GM18502 (cell line): ENCODE measurements around the gene TADA2A.

Source experiments
- ATAC-seq: cut with Tn5 transposase; IDR thresholded peaks from one replicate; pipeline ENCODE4 v1.9.1; 2021; ENCODE audit warnings: mild to moderate bottlenecking; ENCODE audit not compliant: unreplicated experiment, poor library complexity

TADA2A gene, protein sequence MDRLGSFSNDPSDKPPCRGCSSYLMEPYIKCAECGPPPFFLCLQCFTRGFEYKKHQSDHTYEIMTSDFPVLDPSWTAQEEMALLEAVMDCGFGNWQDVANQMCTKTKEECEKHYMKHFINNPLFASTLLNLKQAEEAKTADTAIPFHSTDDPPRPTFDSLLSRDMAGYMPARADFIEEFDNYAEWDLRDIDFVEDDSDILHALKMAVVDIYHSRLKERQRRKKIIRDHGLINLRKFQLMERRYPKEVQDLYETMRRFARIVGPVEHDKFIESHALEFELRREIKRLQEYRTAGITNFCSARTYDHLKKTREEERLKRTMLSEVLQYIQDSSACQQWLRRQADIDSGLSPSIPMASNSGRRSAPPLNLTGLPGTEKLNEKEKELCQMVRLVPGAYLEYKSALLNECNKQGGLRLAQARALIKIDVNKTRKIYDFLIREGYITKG

GRCh38 chr17:37406635-37407461 lies at the start of gene TADA2A, which contains the start of gene ACACA:
Gene TADA2A (plus strand): TSS chr17:37406886. CDS start chr17:37411366, 4,480 bp downstream.
Gene ACACA (minus strand): TSS chr17:37406836. CDS start chr17:37406299, 537 bp downstream.
- peak; percentile 79 for ATAC-seq

DNA sequence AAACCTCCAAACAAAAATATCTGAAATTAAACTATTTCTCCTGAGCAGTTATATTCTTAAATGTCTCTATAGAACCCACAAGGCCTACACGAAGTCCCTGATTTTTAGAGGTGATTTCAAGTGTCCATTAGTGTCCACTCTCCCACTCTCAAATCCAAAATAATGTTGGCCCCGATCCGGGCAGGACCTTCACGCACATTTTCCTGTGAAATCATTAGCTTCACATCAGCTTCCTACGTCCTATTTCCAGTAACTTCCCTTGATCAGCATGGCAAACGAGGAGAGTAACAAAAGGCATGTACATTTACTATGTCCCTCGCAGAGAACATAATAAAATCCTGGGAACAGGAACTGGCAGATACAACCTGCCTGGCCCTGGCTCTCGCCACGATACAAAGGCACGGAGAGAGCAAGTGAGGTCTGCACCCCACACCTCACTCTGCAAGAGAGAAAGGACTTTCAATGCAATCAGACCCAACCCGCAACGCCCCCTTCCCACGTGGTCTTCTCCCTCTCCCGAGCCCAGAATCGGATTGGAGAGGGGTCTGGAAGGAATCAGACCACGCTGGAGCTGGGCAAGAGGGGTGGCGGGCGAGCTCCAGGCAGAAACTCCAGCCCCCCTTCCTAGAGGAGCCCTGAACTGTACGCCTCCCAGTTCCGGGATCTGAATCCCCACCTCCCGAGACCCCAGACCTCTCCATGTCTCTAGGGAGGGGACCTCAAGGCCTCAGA lies 48.4 kb upstream of the TADA2A start:
- ATAC-seq = peak; percentile 11

GRCh38 chr17:37358830-37359681 lies 47.6 kb upstream of the TADA2A start:
- ATAC-seq = peak; percentile 92

DNA sequence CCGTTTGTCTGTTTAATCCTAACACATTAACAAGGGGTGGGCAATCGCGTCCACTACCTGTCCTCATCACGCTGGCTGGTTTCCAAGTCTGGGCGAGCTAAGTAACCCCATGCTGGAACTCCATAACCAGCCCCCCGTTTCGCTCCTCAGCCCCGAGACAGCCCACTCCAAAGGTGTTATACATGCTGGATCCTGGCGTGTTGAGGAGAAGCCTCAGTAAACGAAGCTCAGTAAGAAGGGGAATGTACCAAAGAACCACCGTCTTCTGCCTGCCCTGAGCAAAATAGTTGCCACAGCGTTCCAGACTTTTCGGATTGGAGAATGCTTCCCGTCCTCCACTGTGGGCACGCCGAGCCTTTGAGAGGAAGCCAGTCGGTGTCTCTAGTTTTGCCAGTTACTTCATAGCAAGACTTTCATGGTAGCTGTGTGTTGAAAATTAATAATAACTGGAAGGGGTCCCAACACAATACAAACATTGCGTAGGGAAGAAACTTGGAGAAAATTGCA lies 47.0 kb upstream of the TADA2A start:
- ATAC-seq = no peak

DNA sequence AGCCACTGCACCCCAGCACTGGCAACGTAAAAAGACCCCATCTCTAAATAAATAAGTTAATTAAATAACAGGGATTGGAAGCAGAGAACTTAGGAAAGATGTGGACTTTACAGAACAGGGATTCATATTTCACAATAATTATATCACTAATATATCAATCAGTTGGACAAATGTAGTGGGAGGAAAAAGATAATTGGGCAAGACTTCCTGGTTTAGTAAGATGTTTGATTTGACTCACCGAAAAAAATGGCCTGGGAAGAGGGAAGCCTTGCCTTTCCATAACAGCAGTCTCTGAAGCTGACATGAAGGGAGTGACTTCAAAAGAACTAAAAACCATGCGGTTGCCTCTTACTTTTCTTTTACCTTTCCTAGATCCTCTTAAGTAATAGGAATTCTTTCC lies 46.1 kb upstream of the TADA2A start:
- ATAC-seq = no peak

DNA sequence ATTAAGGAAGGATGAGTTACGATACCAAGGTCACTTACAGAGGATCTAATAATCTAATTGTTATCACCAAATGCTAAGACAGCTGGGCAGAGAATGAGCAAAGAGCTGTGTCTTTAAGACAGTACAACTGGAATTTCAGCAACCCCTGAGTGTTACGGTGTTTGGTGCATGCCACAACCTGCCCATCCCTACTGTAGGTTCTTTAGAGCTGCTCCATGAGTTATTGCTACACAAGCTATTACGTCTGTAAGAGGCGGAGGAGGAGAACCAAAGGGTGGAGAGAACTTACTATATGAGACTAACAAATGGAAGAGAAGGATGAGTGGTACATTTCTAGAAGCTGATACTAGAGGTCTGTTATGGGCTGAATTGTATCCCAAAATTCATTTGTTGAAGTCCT lies 45.1 kb upstream of the TADA2A start:
- ATAC-seq = no peak

GRCh38 chr17:37365589-37365988 lies 41.1 kb upstream of the TADA2A start:
- ATAC-seq = no peak

GRCh38 chr17:37368577-37368976 lies 38.1 kb upstream of the TADA2A start:
- ATAC-seq = no peak

DNA sequence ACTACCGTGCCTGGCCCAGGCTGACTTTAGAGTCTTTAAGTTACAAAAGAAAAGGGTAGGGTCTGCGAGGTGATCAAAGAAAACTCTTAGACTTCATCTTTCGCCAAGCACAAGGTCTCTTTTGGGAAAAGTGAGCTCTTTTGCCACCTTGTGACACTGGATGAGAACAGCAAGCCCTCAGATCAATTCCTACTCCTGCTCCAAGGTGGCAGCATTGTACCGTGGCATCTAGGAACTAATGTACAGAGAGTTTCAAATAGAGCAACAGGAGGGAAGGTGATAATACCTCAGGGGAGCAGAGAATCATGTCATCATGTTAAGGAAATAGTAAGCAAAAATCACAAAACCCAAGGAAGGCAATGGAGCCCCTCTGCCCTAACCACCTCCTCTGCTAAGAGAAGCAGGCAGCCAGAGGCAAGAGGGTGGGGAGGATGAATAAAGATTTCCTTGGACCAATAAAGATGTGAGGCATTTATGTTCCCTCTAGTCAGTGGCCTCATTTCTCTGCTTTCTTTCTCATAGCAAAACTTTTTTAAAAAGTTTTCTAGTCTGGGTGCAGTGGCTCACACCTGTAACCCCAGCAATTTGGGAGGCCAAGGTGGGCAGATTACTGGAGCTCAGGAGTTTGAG lies 33.0 kb upstream of the TADA2A start:
- ATAC-seq = no peak

DNA sequence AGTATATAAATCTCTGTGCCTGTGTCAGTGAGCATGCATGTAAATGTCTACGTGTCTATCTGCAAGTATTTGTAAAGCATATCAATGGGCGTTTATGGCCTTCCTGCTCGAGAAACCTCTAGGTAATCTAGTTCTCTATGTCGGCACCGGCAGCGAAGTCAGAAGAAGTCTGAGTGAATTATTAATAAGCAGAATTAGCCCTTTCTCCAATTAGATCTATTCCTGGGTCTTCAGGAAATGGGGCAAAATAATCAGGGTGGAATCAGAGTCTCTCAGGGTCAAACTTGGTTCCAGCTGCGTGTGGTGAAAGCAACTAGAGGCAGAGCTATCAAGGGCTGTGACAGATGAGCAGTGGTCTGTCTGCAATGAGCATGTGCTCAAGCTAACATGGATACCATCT lies 31.0 kb upstream of the TADA2A start, which contains the start of gene C17orf78:
Gene C17orf78 (plus strand): TSS at position 280 of the 400 bp plus-strand sequence. CDS start 108 bp downstream, at position 388.
- ATAC-seq = no peak

- no peak for ATAC-seq
These were observed 24.6 kb upstream of the TADA2A start for GRCh38 chr17:37382056-37382455.

- no peak for ATAC-seq
These were observed 22.0 kb upstream of the TADA2A start for GRCh38 chr17:37384560-37385149.

GRCh38 chr17:37385474-37385990 lies 21.2 kb upstream of the TADA2A start:
- no peak for ATAC-seq

GRCh38 chr17:37386462-37386861 lies 20.2 kb upstream of the TADA2A start:
- ATAC-seq = no peak

GRCh38 chr17:37388266-37388665 lies 18.4 kb upstream of the TADA2A start:
- ATAC-seq = no peak

- ATAC-seq = no peak
These were observed 17.5 kb upstream of the TADA2A start for GRCh38 chr17:37389160-37389559.

GRCh38 chr17:37391146-37391545 lies 15.5 kb upstream of the TADA2A start:
- ATAC-seq = no peak

DNA sequence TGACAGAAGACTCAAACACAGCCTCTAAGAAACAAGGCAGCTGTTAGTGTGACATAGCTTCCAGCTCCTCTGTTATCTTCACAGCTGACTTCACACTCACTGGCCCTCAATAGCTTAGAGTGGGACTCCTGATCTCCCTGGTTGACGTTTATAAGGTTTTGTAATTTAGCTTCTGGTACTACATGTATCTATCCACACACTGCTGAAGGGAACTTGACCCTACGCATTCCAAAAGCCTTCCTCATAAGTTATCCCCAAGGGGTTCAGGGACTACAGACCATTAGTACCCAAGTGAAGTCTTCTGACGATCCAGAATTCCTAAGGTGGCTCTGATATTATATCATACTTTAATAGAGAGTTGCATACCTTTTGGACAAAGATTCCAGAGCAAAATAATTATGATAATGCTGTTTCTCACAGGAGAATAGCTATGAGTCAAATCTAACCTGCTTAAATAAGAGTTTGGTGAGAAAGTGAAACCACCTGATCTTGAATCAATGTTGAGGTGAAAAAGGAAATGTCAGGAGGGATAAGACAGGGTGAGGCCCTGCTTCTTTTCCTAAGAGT lies 14.6 kb upstream of the TADA2A start:
- ATAC-seq = peak; percentile 60
